ENCODE results near the gene C7.
"Not testable (repeated sequence)": the region's sequence is repeated elsewhere in the genome, so short reads cannot be mapped to it uniquely, and the experiment has no call there.

C7 gene

DNA sequence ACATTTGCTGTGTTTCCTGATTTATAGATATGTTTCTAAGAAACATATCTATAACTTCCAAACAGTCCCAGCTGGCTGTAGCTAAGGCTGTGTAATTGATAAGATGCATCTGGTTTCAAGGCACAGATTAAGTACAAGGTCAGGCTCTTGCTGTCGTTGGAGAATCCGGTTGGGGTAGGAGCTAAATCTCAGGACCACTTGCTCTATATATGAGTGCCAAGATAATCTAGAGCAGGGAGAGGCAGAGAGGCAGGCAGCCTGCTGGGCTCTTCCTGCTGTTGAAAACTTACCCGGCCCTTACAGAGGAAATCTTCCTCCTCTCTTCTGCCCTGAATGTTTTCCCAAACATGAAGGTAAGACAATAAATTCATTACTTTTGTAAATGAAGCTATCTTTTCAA, at the start of gene C7:
TSS of gene C7 (plus strand) at position 234 of the 400 bp plus-strand sequence. CDS start at position 348, 114 bp downstream.
- DNase-seq (ENCODE audit: insufficient read length, low spot score) (no peak), FAIRE-seq (no peak)
- no peak for TF ChIP-seq POLR2A (IDR thresholded peaks at IDR 0.05; ENCODE audit: low read depth, low read length)

DNA sequence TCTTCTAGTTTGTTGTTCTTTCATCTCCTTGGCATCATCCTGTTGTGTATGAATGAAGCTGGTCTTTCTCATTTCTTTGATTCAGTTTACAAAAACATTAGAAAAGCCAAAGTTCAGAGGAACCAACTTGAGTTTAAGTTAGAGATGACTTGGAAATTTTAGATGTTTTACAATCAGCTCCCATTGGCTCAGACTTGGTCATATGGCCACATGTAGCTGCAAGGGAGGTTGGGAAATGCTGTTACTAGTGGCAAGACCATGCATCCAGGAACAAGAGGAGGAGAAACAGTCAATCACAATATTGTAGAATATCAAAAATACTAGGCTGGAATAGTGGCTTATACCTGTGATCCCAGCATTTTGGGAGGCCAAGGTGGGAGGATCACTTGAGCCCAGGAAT, 48.6 kb upstream of the C7 start:
- DNase-seq (ENCODE audit: insufficient read length, low spot score) (no peak), FAIRE-seq (no peak)
- TF ChIP-seq POLR2A (IDR thresholded peaks at IDR 0.05; ENCODE audit: low read depth, low read length), result no peak

DNA sequence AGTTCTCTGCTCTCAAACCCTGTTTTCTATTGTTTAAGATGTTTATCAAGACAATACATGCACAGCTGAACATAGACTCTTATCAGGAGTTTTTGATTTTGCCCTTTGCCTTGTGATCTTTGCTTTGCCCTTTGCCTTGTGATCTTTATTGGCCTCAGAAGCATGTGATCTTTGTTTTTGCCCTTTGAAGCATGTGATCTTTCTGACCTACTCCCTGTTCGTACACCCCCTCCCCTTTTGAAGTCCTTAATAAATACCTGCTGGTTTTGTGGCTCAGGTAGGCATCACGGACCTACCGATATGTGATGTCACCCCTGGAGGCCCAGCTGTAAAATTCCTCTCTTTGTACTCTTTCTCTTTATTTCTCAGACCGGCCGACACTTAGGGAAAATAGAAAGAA, 44.3 kb upstream of the C7 start:
- not testable (repeated sequence) for FAIRE-seq

GRCh38 chr5:40866844-40867243, 42.5 kb upstream of the C7 start:
- FAIRE-seq (no peak), DNase-seq (ENCODE audit: insufficient read length, low spot score) (no peak)

More for the DNA sequence above, 44.3 kb upstream of the C7 start:
- DNase-seq (ENCODE audit: insufficient read length, low spot score), result not testable (repeated sequence)

GRCh38 chr5:40869384-40869783, 39.9 kb upstream of the C7 start:
- DNase-seq (ENCODE audit: insufficient read length, low spot score) (no peak), FAIRE-seq (no peak)
- TF ChIP-seq POLR2A (IDR thresholded peaks at IDR 0.05; ENCODE audit: low read depth, low read length), result no peak

More at GRCh38 chr5:40866844-40867243, 42.5 kb upstream of the C7 start:
- TF ChIP-seq POLR2A (IDR thresholded peaks at IDR 0.05; ENCODE audit: low read depth, low read length), result no peak

DNA sequence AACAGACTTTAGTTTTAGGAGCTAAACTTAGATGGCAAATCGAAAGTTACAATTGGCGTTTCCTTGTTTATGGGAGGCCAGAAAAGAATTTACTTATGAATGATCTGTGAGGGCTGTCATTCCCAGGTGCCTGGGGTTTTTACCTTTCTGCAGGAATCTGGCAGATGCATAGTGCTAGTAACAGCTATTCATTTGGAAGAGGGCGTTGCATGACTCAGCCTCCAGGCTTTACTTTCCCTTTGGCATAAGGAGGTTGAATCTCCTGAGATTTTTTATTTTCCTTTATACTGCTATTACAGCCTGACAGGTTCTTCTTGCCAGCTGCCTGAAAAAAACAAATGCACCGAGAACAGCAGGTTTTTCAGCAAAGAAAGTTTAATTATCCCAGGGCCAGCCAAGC, 38.1 kb upstream of the C7 start:
- TF ChIP-seq POLR2A (IDR thresholded peaks at IDR 0.05; ENCODE audit: low read depth, low read length), result no peak
- FAIRE-seq (no peak), DNase-seq (ENCODE audit: insufficient read length, low spot score) (no peak)

- FAIRE-seq; DNase-seq (ENCODE audit: insufficient read length, low spot score): not testable (repeated sequence)
These were observed 37.0 kb upstream of the C7 start for GRCh38 chr5:40872253-40872652.

DNA sequence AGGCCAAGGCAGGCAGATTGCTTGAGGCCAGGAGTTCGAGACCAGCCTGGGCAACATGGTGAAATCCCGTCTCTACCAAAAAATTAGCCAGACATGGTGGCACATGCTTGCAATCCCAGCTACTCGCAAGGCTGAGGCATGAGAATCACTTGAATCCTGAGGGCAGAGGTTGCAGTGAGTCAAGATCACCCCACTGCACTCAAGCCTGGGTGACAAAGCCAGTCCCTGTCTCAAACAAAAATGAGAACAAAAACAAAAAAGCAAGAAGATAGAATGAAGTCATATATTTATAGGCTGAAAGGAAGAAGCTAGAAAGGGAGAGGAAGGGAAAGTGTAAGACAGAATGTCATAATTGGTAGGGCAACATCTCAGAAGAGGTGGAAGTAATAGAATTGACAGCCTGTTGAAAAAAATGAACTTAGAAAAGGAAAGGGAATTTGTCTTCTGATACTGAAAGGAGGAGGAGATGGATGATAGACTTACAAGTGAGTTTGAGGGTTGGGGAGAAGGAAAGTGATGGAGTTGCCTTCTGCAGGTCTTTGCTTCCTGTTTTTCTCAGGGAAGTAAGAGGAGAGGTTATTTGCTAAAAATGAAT, 35.9 kb upstream of the C7 start:
- FAIRE-seq, result no peak
- no peak for DNase-seq (ENCODE audit: insufficient read length, low spot score)
- TF ChIP-seq POLR2A (IDR thresholded peaks at IDR 0.05; ENCODE audit: low read depth, low read length), result no peak

GRCh38 chr5:40875958-40876357, 33.3 kb upstream of the C7 start:
- no peak for TF ChIP-seq POLR2A (IDR thresholded peaks at IDR 0.05; ENCODE audit: low read depth, low read length)
- DNase-seq (ENCODE audit: insufficient read length, low spot score) (no peak), FAIRE-seq (no peak)

GRCh38 chr5:40877371-40877988, 31.8 kb upstream of the C7 start:
- DNase-seq (ENCODE audit: insufficient read length, low spot score), result no peak
- FAIRE-seq, result no peak
- TF ChIP-seq POLR2A (IDR thresholded peaks at IDR 0.05; ENCODE audit: low read depth, low read length), result no peak

GRCh38 chr5:40879163-40879942, 29.9 kb upstream of the C7 start:
- FAIRE-seq, result peak; percentile 11
- DNase-seq (ENCODE audit: insufficient read length, low spot score), result peak; percentile 17

DNA sequence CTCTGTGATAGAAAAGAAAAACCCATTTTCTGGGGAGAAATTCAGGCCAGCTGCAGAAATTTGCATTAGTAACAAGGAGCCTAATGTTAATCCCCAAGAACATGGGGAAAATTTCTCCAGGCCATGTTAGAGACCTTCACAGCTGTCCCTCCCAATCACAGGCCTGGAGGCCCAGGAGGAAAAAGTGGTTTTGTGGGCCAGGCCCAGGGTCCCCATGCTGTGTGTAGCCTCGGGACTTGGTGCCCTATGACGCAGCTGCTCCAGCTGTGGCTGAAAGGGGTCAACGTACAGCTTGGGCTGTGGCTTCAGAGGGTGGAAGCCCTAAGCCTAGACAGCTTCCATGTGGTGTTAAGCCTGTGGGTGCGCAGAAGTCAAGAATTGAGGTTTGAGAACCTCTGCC, 27.0 kb upstream of the C7 start:
- TF ChIP-seq POLR2A (IDR thresholded peaks at IDR 0.05; ENCODE audit: low read depth, low read length), result no peak
- FAIRE-seq, result no peak
- DNase-seq (ENCODE audit: insufficient read length, low spot score), result no peak

More at GRCh38 chr5:40879163-40879942, 29.9 kb upstream of the C7 start:
- no peak for TF ChIP-seq POLR2A (IDR thresholded peaks at IDR 0.05; ENCODE audit: low read depth, low read length)

GRCh38 chr5:40883051-40883450, 26.2 kb upstream of the C7 start:
- FAIRE-seq; DNase-seq (ENCODE audit: insufficient read length, low spot score): not testable (repeated sequence)

DNA sequence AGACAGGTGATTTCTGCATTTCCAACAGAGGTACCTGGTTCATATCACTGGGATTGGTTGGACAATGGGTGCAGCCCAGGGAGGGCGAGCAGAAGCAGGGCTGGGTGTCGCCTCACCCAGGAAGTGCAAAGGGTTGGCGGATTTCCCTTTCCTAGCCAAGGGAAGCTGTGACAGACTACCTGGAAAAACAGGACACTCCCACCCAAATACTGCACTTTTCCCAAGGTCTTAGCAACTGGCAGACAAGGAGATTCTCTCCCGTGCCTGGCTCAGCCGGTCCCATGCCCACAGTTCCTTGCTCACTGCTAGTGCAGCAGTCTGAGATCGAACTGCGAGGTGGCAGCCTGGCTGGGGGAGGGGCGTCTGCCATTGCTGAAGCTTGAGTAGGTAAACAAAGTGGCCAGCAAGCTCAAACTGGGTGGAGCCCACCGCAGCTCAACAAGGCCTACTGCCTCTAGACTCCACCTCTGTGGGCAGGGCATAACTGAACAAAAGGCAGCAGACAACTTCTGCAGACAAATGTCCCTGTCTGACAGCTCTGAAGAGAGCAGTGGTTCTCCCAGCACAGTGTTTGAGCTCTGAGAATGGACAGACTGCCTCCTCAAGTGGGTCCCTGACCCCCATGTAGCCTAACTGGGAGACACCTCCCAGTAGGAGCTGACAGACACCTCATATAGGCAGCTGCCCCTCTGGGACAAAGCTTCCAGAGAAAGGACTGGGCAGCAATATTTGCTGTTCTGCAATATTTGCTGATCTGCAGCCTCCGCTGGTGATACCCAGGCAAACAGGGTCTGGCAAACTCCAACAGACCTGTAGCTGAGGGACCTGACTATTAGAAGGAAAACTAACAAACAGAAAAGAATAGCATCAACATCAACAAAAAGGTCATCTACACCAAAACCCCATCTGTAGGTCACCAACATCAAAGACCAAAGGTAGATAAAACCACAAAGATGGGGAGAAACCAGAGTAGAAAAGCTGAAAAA, 13.6 kb upstream of the C7 start:
- FAIRE-seq; DNase-seq (ENCODE audit: insufficient read length, low spot score): not testable (repeated sequence)

Data from H54 (cell line).